ENCODE data around the gene SNX13.

Gene SNX13

DNA sequence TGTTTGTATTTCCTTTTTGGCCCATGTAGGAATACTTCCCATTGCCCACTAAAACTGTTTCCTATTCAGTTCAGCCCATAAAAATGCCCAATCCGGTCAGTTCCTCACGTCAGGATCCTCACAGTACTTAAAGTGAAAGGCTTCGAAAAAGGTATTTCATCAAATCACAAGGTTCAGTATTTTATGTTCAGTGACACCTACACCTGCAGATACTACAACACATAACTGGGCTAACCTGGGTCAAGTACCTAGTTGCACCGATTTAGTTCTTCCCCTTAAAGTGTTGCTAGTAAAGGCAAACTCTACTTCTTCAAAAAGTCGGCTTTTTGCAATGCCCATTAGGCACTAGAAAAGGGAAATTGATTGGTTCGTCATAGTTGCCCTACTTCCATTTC is 1.1 kb downstream of the SNX13 start:
- Histone ChIP-seq H3K27me3 (replicated peaks in 2 of 5; ENCODE audit: control insufficient read depth in 4 of 5, insufficient read depth in 5 of 5, low read length in 4 of 5) (peaks cover 0 to 2% (median 0%) of the 10 kb centered on the region in 5 experiments), H3K27ac (ENCODE audit: insufficient read depth in 1 of 2, low read depth in 1 of 2, low read length in 2 of 2, poor library complexity in 1 of 2, severe bottlenecking in 2 of 2) (peak overlapping the region in 1 of 2 experiments; percentile 96), H3K4me3 (ENCODE audit: control insufficient read depth in 1 of 7, extremely low read depth in 1 of 7, insufficient read depth in 4 of 7, low read depth in 2 of 7, low read length in 6 of 7) (peak overlapping the region in 6 of 7 experiments; percentile 76 to 96 (median 88)), H3K4me1 (ENCODE audit: control extremely low read depth in 1 of 4, control insufficient read depth in 4 of 4, insufficient read depth in 4 of 4, low read length in 3 of 4) (peaks cover 4 to 48% (median 20%) of the 10 kb centered on the region in 4 experiments), H3K9me3 (ENCODE audit: control extremely low read depth in 1 of 5, control insufficient read depth in 4 of 5, insufficient read depth in 2 of 5, low read depth in 1 of 5, low read length in 4 of 5) (no peaks in the 10 kb centered on the region), H3K36me3 (ENCODE audit: control insufficient read depth in 4 of 4, insufficient read depth in 4 of 4, low read length in 3 of 4) (no peaks in the 10 kb centered on the region)
- CTCF ChIA-PET, result no interaction called here
- POLR2A ChIA-PET, result no interaction called here
- WGBS (ENCODE audit: insufficient coverage), result 0% methylated on average over 6 of the region's 6 CpGs
- DNase-seq, result peak in 1 of 3 donors; percentile 53

- no peak for DNase-seq
- Histone ChIP-seq H3K4me3 (ENCODE audit: control insufficient read depth in 1 of 7, extremely low read depth in 1 of 7, insufficient read depth in 4 of 7, low read depth in 2 of 7, low read length in 6 of 7) (no peak overlapping the region), H3K27ac (ENCODE audit: insufficient read depth in 1 of 2, low read depth in 1 of 2, low read length in 2 of 2, poor library complexity in 1 of 2, severe bottlenecking in 2 of 2) (no peak overlapping the region), H3K36me3 (ENCODE audit: control insufficient read depth in 4 of 4, insufficient read depth in 4 of 4, low read length in 3 of 4) (no peaks in the 10 kb centered on the region), H3K27me3 (replicated peaks in 2 of 5; ENCODE audit: control insufficient read depth in 4 of 5, insufficient read depth in 5 of 5, low read length in 4 of 5) (peaks cover 0 to 2% (median 0%) of the 10 kb centered on the region in 5 experiments), H3K4me1 (ENCODE audit: control extremely low read depth in 1 of 4, control insufficient read depth in 4 of 4, insufficient read depth in 4 of 4, low read length in 3 of 4) (peaks cover 9 to 53% (median 26%) of the 10 kb centered on the region in 4 experiments), H3K9me3 (ENCODE audit: control extremely low read depth in 1 of 5, control insufficient read depth in 4 of 5, insufficient read depth in 2 of 5, low read depth in 1 of 5, low read length in 4 of 5) (no peaks in the 10 kb centered on the region)
- WGBS (ENCODE audit: insufficient coverage), result no CpG with 5 or more reads among the region's 2 CpGs
- POLR2A ChIA-PET, result interaction anchor here (0.8 kb wide), 1 partner anchor 344 kb away, joined by 3 read pairs; no protein-coding TSS in a partner anchor
- CTCF ChIA-PET, result interaction anchor here (1.0 kb wide), 1 partner anchor 411 kb away, joined by 3 read pairs; no protein-coding TSS in a partner anchor
Measured at GRCh38 chr7:17937506-17938120, 2.7 kb downstream of the SNX13 start.

GRCh38 chr7:17936321-17936720 is 4.0 kb downstream of the SNX13 start:
- DNase-seq, result no peak
- Histone ChIP-seq H3K4me1 (ENCODE audit: control extremely low read depth in 1 of 4, control insufficient read depth in 4 of 4, insufficient read depth in 4 of 4, low read length in 3 of 4) (peaks cover 9 to 50% (median 25%) of the 10 kb centered on the region in 4 experiments), H3K4me3 (ENCODE audit: control insufficient read depth in 1 of 7, extremely low read depth in 1 of 7, insufficient read depth in 4 of 7, low read depth in 2 of 7, low read length in 6 of 7) (no peak overlapping the region), H3K27ac (ENCODE audit: insufficient read depth in 1 of 2, low read depth in 1 of 2, low read length in 2 of 2, poor library complexity in 1 of 2, severe bottlenecking in 2 of 2) (no peak overlapping the region), H3K36me3 (ENCODE audit: control insufficient read depth in 4 of 4, insufficient read depth in 4 of 4, low read length in 3 of 4) (no peaks in the 10 kb centered on the region), H3K9me3 (ENCODE audit: control extremely low read depth in 1 of 5, control insufficient read depth in 4 of 5, insufficient read depth in 2 of 5, low read depth in 1 of 5, low read length in 4 of 5) (no peaks in the 10 kb centered on the region), H3K27me3 (replicated peaks in 2 of 5; ENCODE audit: control insufficient read depth in 4 of 5, insufficient read depth in 5 of 5, low read length in 4 of 5) (peaks cover 0 to 2% (median 0%) of the 10 kb centered on the region in 5 experiments)
- ChIA-PET CTCF (no interaction called here), POLR2A (no interaction called here)
- WGBS (ENCODE audit: insufficient coverage), result no CpG with 5 or more reads among the region's 1 CpG

GRCh38 chr7:17934612-17935240 is 5.6 kb downstream of the SNX13 start:
- peak in 2 of 3 donors; percentile 20 to 23 for DNase-seq
- POLR2A ChIA-PET, result no interaction called here
- H3K9me3 ChIP-seq (ENCODE audit: control extremely low read depth in 1 of 5, control insufficient read depth in 4 of 5, insufficient read depth in 2 of 5, low read depth in 1 of 5, low read length in 4 of 5), result no peaks in the 10 kb centered on the region
- whole genome bisulfite sequencing (ENCODE audit: insufficient coverage), result no CpG with 5 or more reads among the region's 2 CpGs
- H3K27ac ChIP-seq (ENCODE audit: insufficient read depth in 1 of 2, low read depth in 1 of 2, low read length in 2 of 2, poor library complexity in 1 of 2, severe bottlenecking in 2 of 2), result no peak overlapping the region
- peaks cover 9 to 40% (median 21%) of the 10 kb centered on the region in 4 experiments for H3K4me1 ChIP-seq (ENCODE audit: control extremely low read depth in 1 of 4, control insufficient read depth in 4 of 4, insufficient read depth in 4 of 4, low read length in 3 of 4)
- H3K4me3 ChIP-seq (ENCODE audit: control insufficient read depth in 1 of 7, extremely low read depth in 1 of 7, insufficient read depth in 4 of 7, low read depth in 2 of 7, low read length in 6 of 7), result no peak overlapping the region
- H3K27me3 ChIP-seq (replicated peaks in 2 of 5; ENCODE audit: control insufficient read depth in 4 of 5, insufficient read depth in 5 of 5, low read length in 4 of 5), result peaks cover 0 to 2% (median 0%) of the 10 kb centered on the region in 5 experiments
- no peaks in the 10 kb centered on the region for H3K36me3 ChIP-seq (ENCODE audit: control insufficient read depth in 4 of 4, insufficient read depth in 4 of 4, low read length in 3 of 4)
- CTCF ChIA-PET, result no interaction called here

DNA sequence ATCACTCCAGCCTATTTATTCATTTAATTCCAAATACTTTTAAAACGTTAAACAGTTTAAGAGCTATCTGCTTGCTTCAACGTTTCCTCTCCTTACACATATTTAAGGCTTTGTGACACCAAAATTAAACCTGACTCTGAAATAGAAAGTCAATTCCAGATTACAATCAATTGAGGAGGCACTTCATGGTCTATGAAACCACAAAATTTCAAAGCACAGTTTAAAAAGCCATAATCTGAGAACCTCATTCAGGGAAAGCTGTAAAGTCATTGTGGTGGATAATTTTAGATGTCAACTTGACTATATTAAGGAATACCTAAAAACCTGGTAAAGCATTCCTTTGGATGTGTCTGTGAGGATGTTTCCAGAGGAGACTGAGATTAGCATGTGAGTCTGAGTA is 6.2 kb downstream of the SNX13 start:
- ChIA-PET POLR2A (no interaction called here), CTCF (no interaction called here)
- whole genome bisulfite sequencing (ENCODE audit: insufficient coverage), result 0% methylated on average over 2 of the region's 2 CpGs
- Histone ChIP-seq H3K27me3 (replicated peaks in 2 of 5; ENCODE audit: control insufficient read depth in 4 of 5, insufficient read depth in 5 of 5, low read length in 4 of 5) (peaks cover 0 to 2% (median 0%) of the 10 kb centered on the region in 5 experiments), H3K4me1 (ENCODE audit: control extremely low read depth in 1 of 4, control insufficient read depth in 4 of 4, insufficient read depth in 4 of 4, low read length in 3 of 4) (peaks cover 9 to 36% (median 17%) of the 10 kb centered on the region in 4 experiments), H3K9me3 (ENCODE audit: control extremely low read depth in 1 of 5, control insufficient read depth in 4 of 5, insufficient read depth in 2 of 5, low read depth in 1 of 5, low read length in 4 of 5) (no peaks in the 10 kb centered on the region), H3K27ac (ENCODE audit: insufficient read depth in 1 of 2, low read depth in 1 of 2, low read length in 2 of 2, poor library complexity in 1 of 2, severe bottlenecking in 2 of 2) (no peak overlapping the region), H3K4me3 (ENCODE audit: control insufficient read depth in 1 of 7, extremely low read depth in 1 of 7, insufficient read depth in 4 of 7, low read depth in 2 of 7, low read length in 6 of 7) (no peak overlapping the region), H3K36me3 (ENCODE audit: control insufficient read depth in 4 of 4, insufficient read depth in 4 of 4, low read length in 3 of 4) (no peaks in the 10 kb centered on the region)
- DNase-seq, result peak; percentile 17 to 80 (median 73)

DNA sequence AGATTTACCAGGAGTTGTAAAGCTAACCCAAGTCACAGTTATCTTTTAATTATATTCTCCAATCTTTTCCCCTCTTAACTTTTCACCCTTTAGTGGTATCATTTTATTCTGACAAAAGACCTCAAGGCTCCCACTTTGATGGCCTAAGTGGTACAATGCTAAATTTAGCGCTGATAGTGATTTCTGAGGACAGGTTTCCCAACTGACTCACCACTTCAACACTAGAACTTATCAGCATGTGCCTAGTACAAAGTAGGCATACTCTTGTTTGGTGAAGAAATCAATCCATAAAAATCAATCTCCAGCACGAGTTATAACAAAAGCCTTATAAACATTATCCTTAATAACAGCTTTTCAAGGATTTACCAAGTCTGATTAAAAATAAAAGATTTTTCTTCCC is 7.5 kb downstream of the SNX13 start:
- POLR2A ChIA-PET, result no interaction called here
- no peaks in the 10 kb centered on the region for H3K36me3 ChIP-seq (ENCODE audit: control insufficient read depth in 4 of 4, insufficient read depth in 4 of 4, low read length in 3 of 4)
- peaks cover 0 to 2% (median 0%) of the 10 kb centered on the region in 5 experiments for H3K27me3 ChIP-seq (replicated peaks in 2 of 5; ENCODE audit: control insufficient read depth in 4 of 5, insufficient read depth in 5 of 5, low read length in 4 of 5)
- no peak overlapping the region for H3K4me3 ChIP-seq (ENCODE audit: control insufficient read depth in 1 of 7, extremely low read depth in 1 of 7, insufficient read depth in 4 of 7, low read depth in 2 of 7, low read length in 6 of 7)
- H3K4me1 ChIP-seq (ENCODE audit: control extremely low read depth in 1 of 4, control insufficient read depth in 4 of 4, insufficient read depth in 4 of 4, low read length in 3 of 4), result peaks cover 5 to 22% (median 11%) of the 10 kb centered on the region in 4 experiments
- DNase-seq, result no peak
- CTCF ChIA-PET, result interaction anchor here (0.6 kb wide), 1 partner anchor 22 kb away, joined by 3 read pairs; no protein-coding TSS in a partner anchor
- 100% methylated on average over 1 of the region's 2 CpGs for WGBS (ENCODE audit: insufficient coverage)
- H3K9me3 ChIP-seq (ENCODE audit: control extremely low read depth in 1 of 5, control insufficient read depth in 4 of 5, insufficient read depth in 2 of 5, low read depth in 1 of 5, low read length in 4 of 5), result no peaks in the 10 kb centered on the region
- H3K27ac ChIP-seq (ENCODE audit: insufficient read depth in 1 of 2, low read depth in 1 of 2, low read length in 2 of 2, poor library complexity in 1 of 2, severe bottlenecking in 2 of 2), result no peak overlapping the region

- POLR2A ChIA-PET, result no interaction called here
- CTCF ChIA-PET, result no interaction called here
- H3K4me3 ChIP-seq (ENCODE audit: control insufficient read depth in 1 of 7, extremely low read depth in 1 of 7, insufficient read depth in 4 of 7, low read depth in 2 of 7, low read length in 6 of 7), result no peak overlapping the region
- peaks cover 5 to 16% (median 11%) of the 10 kb centered on the region in 4 experiments for H3K4me1 ChIP-seq (ENCODE audit: control extremely low read depth in 1 of 4, control insufficient read depth in 4 of 4, insufficient read depth in 4 of 4, low read length in 3 of 4)
- H3K36me3 ChIP-seq (ENCODE audit: control insufficient read depth in 4 of 4, insufficient read depth in 4 of 4, low read length in 3 of 4), result no peaks in the 10 kb centered on the region
- H3K27ac ChIP-seq (ENCODE audit: insufficient read depth in 1 of 2, low read depth in 1 of 2, low read length in 2 of 2, poor library complexity in 1 of 2, severe bottlenecking in 2 of 2), result no peak overlapping the region
- H3K27me3 ChIP-seq (replicated peaks in 2 of 5; ENCODE audit: control insufficient read depth in 4 of 5, insufficient read depth in 5 of 5, low read length in 4 of 5), result peaks cover 0 to 2% (median 0%) of the 10 kb centered on the region in 5 experiments
- DNase-seq, result no peak
- no peaks in the 10 kb centered on the region for H3K9me3 ChIP-seq (ENCODE audit: control extremely low read depth in 1 of 5, control insufficient read depth in 4 of 5, insufficient read depth in 2 of 5, low read depth in 1 of 5, low read length in 4 of 5)
- WGBS (ENCODE audit: insufficient coverage), result no CpG with 5 or more reads among the region's 1 CpG
Measured at GRCh38 chr7:17931069-17931468, 9.2 kb downstream of the SNX13 start.

All from common myeloid progenitor, CD34-positive (primary cell).